Kidney (tissue), 14 donors: ENCODE measurements around the gene NMT2. TPM values are rescaled to one million over a fixed set of nuclear protein-coding genes. Genes with fewer than 3 reads are reported as not detected.

Experiments
- DNase-seq, 5 donors: peaks; one replicate each; pipeline ENCODE4 v3.0.0-alpha.2; 2013 to 2020
- FAIRE-seq: peaks from 2 replicates; lab custom pipeline; 2012; peaks lifted over from hg19 to GRCh38; lab: Jason Lieb, UNC
- H3K27ac ChIP-seq, 2 donors: one replicate each; pipeline ENCODE4 v1.7.0; 2013; ENCODE audit warnings: low read depth in 2 of 2, low read length in 2 of 2, inconsistent platforms in 1 of 2
- H3K27me3 ChIP-seq: one replicate; pipeline ENCODE4 v1.7.1; 2013; ENCODE audit warnings: low read length, inconsistent platforms; ENCODE audit not compliant: control insufficient read depth, insufficient read depth
- H3K36me3 ChIP-seq, 3 donors: one replicate each; pipeline versions ENCODE4 v1.7.0 to v1.7.1; 2013; ENCODE audit warnings: low read length in 3 of 3, control low read depth in 1 of 3, inconsistent platforms in 1 of 3; ENCODE audit not compliant: insufficient read depth in 3 of 3, control insufficient read depth in 2 of 3
- H3K4me1 ChIP-seq, 3 donors: one replicate each; pipeline versions ENCODE4 v1.7.0 to v1.7.1; 2013; ENCODE audit warnings: low read length in 3 of 3, inconsistent platforms in 1 of 3, low read depth in 1 of 3; ENCODE audit not compliant: control insufficient read depth in 2 of 3, insufficient read depth in 2 of 3
- H3K4me3 ChIP-seq, 3 donors: one replicate each; pipeline versions ENCODE4 v1.7.0 to v1.8.1; 2013; ENCODE audit warnings: low read length in 3 of 3, control low read depth in 1 of 3, inconsistent platforms in 1 of 3
- H3K9ac ChIP-seq, 3 donors: one replicate each; pipeline versions ENCODE4 v1.7.0 to v1.7.1; 2013; ENCODE audit warnings: low read length in 3 of 3, control low read depth in 1 of 3, inconsistent platforms in 1 of 3
- H3K9me3 ChIP-seq, 3 donors: one replicate each; pipeline versions ENCODE4 v1.7.0 to v1.7.1; 2013; ENCODE audit warnings: low read length in 3 of 3, control low read depth in 1 of 3, inconsistent platforms in 1 of 3; ENCODE audit not compliant: control insufficient read depth in 2 of 3, insufficient read depth in 1 of 3
- intact Hi-C: fragments of 100-400 bp; cut with DNase I; formaldehyde crosslinking; loops from one replicate; pipeline ENCODE4 v1.11.1; 2022
- polyA plus RNA-seq: library from polyadenylated mRNA; stranded (reverse); fragments of 350-450 nt; fragmentation: Illumina TruSeq; extraction: RNeasy Lipid Tissue Mini Kit (QIAGEN cat#74804); gene quantifications from one replicate; pipeline ENCODE4 v1.2.3, GENCODE V29; 2014; ENCODE audit warnings: low read depth, low replicate concordance; ENCODE audit not compliant: insufficient read depth
- total RNA-seq: library from RNA; stranded (reverse); fragmentation: NEBNext Ultra II Directional; extraction: Animal tissue kit (Norgen Biotek cat#: 25700); gene quantifications from one replicate; pipeline ENCODE4 v1.2.1, GENCODE V29; 2021
- TF ChIP-seq, protein P1 (sequence below): IDR thresholded peaks from 3 replicates; pipeline ENCODE4 v1.5.1; 2012; ENCODE audit warnings: mild to moderate bottlenecking, moderate library complexity, borderline replicate concordance; ENCODE audit not compliant: insufficient read depth; ENCODE audit errors: extremely low read depth
- donor health status: control.
- donor health status: control.
- donor health status: control.
- donor health status: control.
- donor health status: control.
- donor health status: DM: yes; HTN: yes; CAD: no.
- donor health status: Normal renal cell carcinoma (clear cell type).

Gene NMT2
- total and polyA plus RNA-seq, 2 donors from 2014 or later = 11.7 to 19.8 TPM

DNA sequence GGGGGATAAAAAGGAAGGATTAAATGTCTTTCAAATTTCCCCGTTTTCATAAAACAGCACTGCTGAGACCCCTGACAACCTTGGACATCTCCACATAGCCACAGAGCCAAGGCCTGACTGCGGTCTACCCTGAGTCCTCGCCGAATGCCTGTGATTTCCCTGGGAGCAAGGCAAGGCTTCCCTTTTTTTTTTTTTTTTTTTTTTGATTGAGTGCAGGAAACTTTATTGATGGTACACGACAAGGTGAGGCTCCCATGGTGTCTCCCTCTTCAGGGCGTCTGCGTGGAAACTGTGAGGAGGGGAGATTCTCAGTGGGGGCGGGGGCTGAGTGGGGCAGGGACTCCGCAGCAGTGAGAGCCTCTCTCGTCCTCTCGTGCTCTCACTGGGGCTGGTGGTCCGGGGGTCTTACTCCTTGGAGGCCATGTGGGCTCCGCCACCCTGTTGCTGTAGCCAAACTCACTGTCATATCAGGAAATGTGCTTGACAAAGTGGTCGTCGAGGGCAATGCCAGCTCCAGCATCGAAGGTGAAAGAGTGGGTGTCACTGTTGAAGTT is 75.6 kb downstream of the NMT2 start:
- no peaks in the 10 kb centered on the region for H3K27me3 ChIP-seq
- TF ChIP-seq, protein P1, sequence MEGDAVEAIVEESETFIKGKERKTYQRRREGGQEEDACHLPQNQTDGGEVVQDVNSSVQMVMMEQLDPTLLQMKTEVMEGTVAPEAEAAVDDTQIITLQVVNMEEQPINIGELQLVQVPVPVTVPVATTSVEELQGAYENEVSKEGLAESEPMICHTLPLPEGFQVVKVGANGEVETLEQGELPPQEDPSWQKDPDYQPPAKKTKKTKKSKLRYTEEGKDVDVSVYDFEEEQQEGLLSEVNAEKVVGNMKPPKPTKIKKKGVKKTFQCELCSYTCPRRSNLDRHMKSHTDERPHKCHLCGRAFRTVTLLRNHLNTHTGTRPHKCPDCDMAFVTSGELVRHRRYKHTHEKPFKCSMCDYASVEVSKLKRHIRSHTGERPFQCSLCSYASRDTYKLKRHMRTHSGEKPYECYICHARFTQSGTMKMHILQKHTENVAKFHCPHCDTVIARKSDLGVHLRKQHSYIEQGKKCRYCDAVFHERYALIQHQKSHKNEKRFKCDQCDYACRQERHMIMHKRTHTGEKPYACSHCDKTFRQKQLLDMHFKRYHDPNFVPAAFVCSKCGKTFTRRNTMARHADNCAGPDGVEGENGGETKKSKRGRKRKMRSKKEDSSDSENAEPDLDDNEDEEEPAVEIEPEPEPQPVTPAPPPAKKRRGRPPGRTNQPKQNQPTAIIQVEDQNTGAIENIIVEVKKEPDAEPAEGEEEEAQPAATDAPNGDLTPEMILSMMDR = no peak
- peaks cover 0 to 7% (median 0%) of the 10 kb centered on the region in 3 donors for H3K4me1 ChIP-seq
- H3K27ac ChIP-seq = no peak overlapping the region
- H3K9ac ChIP-seq = no peak overlapping the region
- no peaks in the 10 kb centered on the region for H3K36me3 ChIP-seq
- FAIRE-seq (no peak), DNase-seq (no peak)
- intact Hi-C loops = no loop called here
- H3K9me3 ChIP-seq = no peaks in the 10 kb centered on the region
- no peak overlapping the region for H3K4me3 ChIP-seq

DNA sequence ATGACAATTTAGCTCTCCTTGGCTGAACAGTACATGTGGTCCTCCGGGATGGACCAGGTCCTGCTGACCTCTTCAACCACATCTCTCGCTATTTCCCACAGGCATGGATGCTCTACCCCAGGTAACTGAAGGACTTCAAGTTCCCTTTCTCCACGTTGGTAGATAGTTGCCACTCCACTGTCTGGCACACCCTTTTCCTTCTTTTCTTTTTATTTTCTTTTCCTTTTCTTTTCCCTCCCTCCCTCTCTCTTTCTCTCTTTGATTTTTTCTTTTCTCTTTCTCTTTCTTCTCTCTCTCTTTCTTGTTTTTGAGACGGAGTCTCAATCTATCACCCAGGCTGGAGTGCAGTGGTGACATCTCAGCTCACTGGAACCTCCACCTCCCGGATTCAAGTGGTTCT is 77.1 kb downstream of the NMT2 start:
- TF ChIP-seq, protein P1 = no peak
- Histone ChIP-seq H3K27ac (no peak overlapping the region), H3K4me3 (no peak overlapping the region), H3K9ac (no peak overlapping the region), H3K9me3 (no peaks in the 10 kb centered on the region), H3K4me1 (peaks cover 0 to 4% (median 0%) of the 10 kb centered on the region in 3 donors), H3K36me3 (no peaks in the 10 kb centered on the region), H3K27me3 (no peaks in the 10 kb centered on the region)
- no peak for DNase-seq
- intact Hi-C loops = no loop called here
- FAIRE-seq = no peak

DNA sequence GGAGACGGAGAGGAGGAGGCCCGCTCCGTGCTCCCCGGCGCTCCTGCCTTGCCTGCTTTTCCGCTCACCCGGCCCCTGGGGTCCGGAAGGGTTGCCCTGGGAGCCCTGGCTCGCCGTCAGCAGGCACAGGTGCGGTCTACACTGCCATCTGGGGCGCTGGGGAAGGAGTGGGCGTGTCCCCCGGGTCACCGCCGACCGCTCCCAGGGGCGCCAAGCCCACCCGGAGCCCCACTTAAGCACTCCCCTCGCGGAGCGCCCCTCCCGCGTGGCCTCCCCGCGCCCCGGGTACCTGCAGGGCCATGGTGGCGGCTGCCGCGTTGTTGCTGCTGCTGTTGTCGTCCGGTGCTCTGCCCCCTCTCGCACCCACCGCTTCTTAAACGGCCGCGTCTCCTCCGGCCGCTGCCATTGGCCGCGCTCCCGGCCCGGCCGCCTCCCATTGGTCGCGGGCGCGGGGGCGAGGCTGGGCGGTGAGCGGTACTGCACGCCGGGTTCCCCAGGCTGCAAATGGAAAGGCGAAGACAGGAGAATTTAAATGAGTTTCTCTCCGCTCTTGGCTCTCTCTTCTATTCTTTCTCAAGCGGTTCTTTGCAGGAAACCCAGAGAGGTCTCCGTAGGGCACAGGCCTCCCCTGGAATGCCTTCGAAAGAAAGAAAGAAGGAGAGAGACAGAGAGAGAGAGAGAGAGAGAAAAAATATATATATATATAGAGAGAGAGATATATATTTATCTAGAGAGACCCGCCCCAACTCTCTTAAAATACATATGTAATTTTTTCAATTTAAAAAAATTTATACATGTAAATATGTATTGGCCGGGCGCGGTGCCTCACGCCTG is 79.8 kb downstream of the NMT2 start, which contains the start of gene ACBD7:
Gene ACBD7, minus strand, starts transcription at position 349 of the 834 bp plus-strand sequence. Its CDS starts 48 bp downstream, at position 301.
- no peak for FAIRE-seq
- H3K9ac ChIP-seq = peak within 1 kb of the TSS in 1 of 3 donors; percentile 26
- peak within 1 kb of the TSS; percentile 4 to 62 (median 42) for H3K4me3 ChIP-seq

More for the DNA sequence above, 79.8 kb downstream of the NMT2 start, which contains the start of gene ACBD7:
- DNase-seq = peak; percentile 86 to 96 (median 91)
- Histone ChIP-seq H3K27me3 (no peaks in the 10 kb centered on the region), H3K36me3 (no peaks in the 10 kb centered on the region), H3K9me3 (no peaks in the 10 kb centered on the region), H3K4me1 (peaks cover 0 to 8% (median 3%) of the 10 kb centered on the region in 3 donors), H3K27ac (no peak within 1 kb of the TSS)
- TF ChIP-seq, protein P1 = peak; percentile 41
- intact Hi-C loops = no loop called here
